A549 (cell line): ENCODE results near the gene SHC1.

Experiments used
- CTCF ChIP-seq: fragments of >200 bp; sonication (Bioruptor Twin); formaldehyde crosslinking; IDR thresholded peaks from 3 replicates; pipeline ENCODE4 v1.5.1; 2016
- EP300 ChIP-seq, 2 experiments: fragments of >200 bp; sonication (Bioruptor Twin); formaldehyde crosslinking; IDR thresholded peaks; 2 replicates in 1 of 2; 3 replicates in 1 of 2; pipeline ENCODE4 v1.6.1; 2016 to 2017

GRCh38 chr1:154944401-154945159 lies 26.0 kb downstream of the SHC1 start:
- no peak for TF ChIP-seq CTCF
- TF ChIP-seq EP300 (IDR thresholded peaks at IDR 0.05), result no peak
